ENCODE data around the gene NQO2. TPM values are rescaled to one million over a fixed set of nuclear protein-coding genes. Genes with fewer than 3 reads are reported as not detected.
"Not testable (repeated sequence)": the region's sequence is repeated elsewhere in the genome, so short reads cannot be mapped to it uniquely, and the experiment has no call there.

The NQO2 gene
- total RNA-seq, 6 donors from 2014 or later, result 10.6 to 34.3 (median 18.6) TPM

GRCh38 chr6:3005874-3006273 is 6.2 kb downstream of the NQO2 start:
- Histone ChIP-seq H3K27ac (no peak overlapping the region), H3K4me1 (peaks cover 8 to 14% (median 11%) of the 10 kb centered on the region in 4 donors), H3K4me3 (no peak overlapping the region), H3K36me3 (peaks cover 0 to 63% (median 18%) of the 10 kb centered on the region in 4 donors), H3K27me3 (no peaks in the 10 kb centered on the region), H3K9me3 (no peaks in the 10 kb centered on the region)
- DNase-seq (no peak), ATAC-seq (ENCODE audit: low FRiP score in 2 of 2) (no peak)
- 94 to 97% methylated on average over 7 to 9 of the region's 9 CpGs for whole genome bisulfite sequencing, 2 donors
- no peak for TF ChIP-seq CTCF (IDR thresholded peaks at IDR 0.05)
- TF ChIP-seq POLR2A (IDR thresholded peaks at IDR 0.05), result no peak
- TF ChIP-seq POLR2AphosphoS5 (IDR thresholded peaks at IDR 0.05), result no peak
- TF ChIP-seq EP300 (IDR thresholded peaks at IDR 0.05), result no peak

- WGBS, 2 donors, result 92 to 93% methylated on average over 5 of the region's 5 CpGs
- Histone ChIP-seq H3K4me1 (peaks cover 2 to 8% (median 5%) of the 10 kb centered on the region in 4 donors), H3K36me3 (peaks cover 0 to 68% (median 20%) of the 10 kb centered on the region in 4 donors), H3K27ac (no peak overlapping the region), H3K9me3 (peaks cover under 1 to 4% (median 2%) of the 10 kb centered on the region in 4 donors), H3K27me3 (no peaks in the 10 kb centered on the region), H3K4me3 (no peak overlapping the region)
- TF ChIP-seq POLR2A (IDR thresholded peaks at IDR 0.05), result no peak
- DNase-seq (no peak), ATAC-seq (ENCODE audit: low FRiP score in 2 of 2) (no peak)
Measured at GRCh38 chr6:3006476-3006875, 6.8 kb downstream of the NQO2 start.

- peaks cover 0 to 76% (median 22%) of the 10 kb centered on the region in 4 donors for H3K36me3 ChIP-seq
Measured at GRCh38 chr6:3007571-3007970, 7.9 kb downstream of the NQO2 start.

GRCh38 chr6:3008712-3009265 is 9.1 kb downstream of the NQO2 start:
- not testable (repeated sequence) for ATAC-seq (ENCODE audit: low FRiP score in 2 of 2); H3K4me1 ChIP-seq; DNase-seq; H3K27ac ChIP-seq; H3K4me3 ChIP-seq; H3K27me3 ChIP-seq
- peaks cover 4 to 14% (median 6%) of the 10 kb centered on the region in 4 donors for H3K9me3 ChIP-seq
- H3K36me3 ChIP-seq, result peaks cover 0 to 85% (median 22%) of the 10 kb centered on the region in 4 donors
- 96% methylated on average over 17 of the region's 17 CpGs for WGBS, 2 donors

More at GRCh38 chr6:3007571-3007970, 7.9 kb downstream of the NQO2 start:
- Histone ChIP-seq H3K27ac (no peak overlapping the region), H3K9me3 (peaks cover 4 to 14% (median 6%) of the 10 kb centered on the region in 4 donors), H3K4me1 (no peaks in the 10 kb centered on the region), H3K27me3 (no peaks in the 10 kb centered on the region), H3K4me3 (no peak overlapping the region)
- ATAC-seq (ENCODE audit: low FRiP score in 2 of 2), result no peak
- no peak for TF ChIP-seq CTCF (IDR thresholded peaks at IDR 0.05)
- no peak for TF ChIP-seq POLR2AphosphoS5 (IDR thresholded peaks at IDR 0.05)
- WGBS, 2 donors, result 95 to 97% methylated on average over 3 of the region's 3 CpGs
- DNase-seq, result no peak

- ATAC-seq (ENCODE audit: low FRiP score in 2 of 2), result no peak
- Histone ChIP-seq H3K27me3 (no peaks in the 10 kb centered on the region), H3K9me3 (peaks cover 4 to 14% (median 6%) of the 10 kb centered on the region in 4 donors), H3K4me3 (no peak overlapping the region), H3K36me3 (peaks cover 0 to 86% (median 17%) of the 10 kb centered on the region in 4 donors), H3K4me1 (no peaks in the 10 kb centered on the region), H3K27ac (no peak overlapping the region)
- TF ChIP-seq EP300 (IDR thresholded peaks at IDR 0.05) (no peak), POLR2AphosphoS5 (IDR thresholded peaks at IDR 0.05) (no peak), CTCF (IDR thresholded peaks at IDR 0.05) (no peak)
- no peak for DNase-seq
- 95 to 96% methylated on average over 3 of the region's 3 CpGs for WGBS, 2 donors
Measured at GRCh38 chr6:3009930-3010329, 10.2 kb downstream of the NQO2 start.

GRCh38 chr6:3011158-3011557 is 11.5 kb downstream of the NQO2 start:
- peaks cover 4 to 14% (median 6%) of the 10 kb centered on the region in 4 donors for H3K9me3 ChIP-seq
- H3K4me3 ChIP-seq, result no peak overlapping the region
- peaks cover 0 to 87% (median 21%) of the 10 kb centered on the region in 4 donors for H3K36me3 ChIP-seq
- peak overlapping the region in 1 of 4 donors; percentile 70 for H3K27ac ChIP-seq
- no peak for ATAC-seq (ENCODE audit: low FRiP score in 2 of 2)
- DNase-seq, result no peak
- H3K4me1 ChIP-seq, result no peaks in the 10 kb centered on the region
- H3K27me3 ChIP-seq, result no peaks in the 10 kb centered on the region
- TF ChIP-seq POLR2AphosphoS5 (IDR thresholded peaks at IDR 0.05), result no peak
- TF ChIP-seq EP300 (IDR thresholded peaks at IDR 0.05), result no peak
- TF ChIP-seq CTCF (IDR thresholded peaks at IDR 0.05), result no peak
- no peak for TF ChIP-seq POLR2A (IDR thresholded peaks at IDR 0.05)
